ENCODE results near the gene ANKMY2.

Gene ANKMY2

GRCh38 chr7:16611711-16612110 lies 33.8 kb downstream of the ANKMY2 start:
- Histone ChIP-seq H3K36me3 (ENCODE audit: insufficient read depth, low read length) (no peaks in the 10 kb centered on the region), H3K9ac (ENCODE audit: low read length) (no peak overlapping the region), H3F3A (ENCODE audit: insufficient read depth, low read length) (no peaks in the 10 kb centered on the region), H3K4me1 (ENCODE audit: insufficient read depth, low read length, severe bottlenecking) (no peaks in the 10 kb centered on the region), H3K79me2 (ENCODE audit: insufficient read depth, low read length) (no peaks in the 10 kb centered on the region), H2AFZ (ENCODE audit: low read length) (no peak overlapping the region), H3K4me3 (ENCODE audit: low read depth, low read length, poor library complexity, severe bottlenecking) (no peak overlapping the region), H3K4me2 (ENCODE audit: low read length) (no peak overlapping the region), H3K27ac (ENCODE audit: low read depth, low read length, poor library complexity, severe bottlenecking) (no peak overlapping the region), H3K27me3 (ENCODE audit: insufficient read depth, low read length) (no peaks in the 10 kb centered on the region), H3K9me2 (ENCODE audit: low read depth, low read length) (no peaks in the 10 kb centered on the region), H3K9me3 (ENCODE audit: low read length) (no peaks in the 10 kb centered on the region), H4K20me1 (ENCODE audit: insufficient read depth, low read length) (no peaks in the 10 kb centered on the region)
- TF ChIP-seq CTCF (IDR thresholded peaks at IDR 0.05; ENCODE audit: low read length) = no peak
- TF ChIP-seq EZH2 (IDR thresholded peaks at IDR 0.05; ENCODE audit: borderline replicate concordance, low read length) = no peak

GRCh38 chr7:16609842-16610450 lies 35.6 kb downstream of the ANKMY2 start:
- Histone ChIP-seq H4K20me1 (ENCODE audit: insufficient read depth, low read length) (no peaks in the 10 kb centered on the region), H3K9me3 (ENCODE audit: low read length) (no peaks in the 10 kb centered on the region), H3K27ac (ENCODE audit: low read depth, low read length, poor library complexity, severe bottlenecking) (no peak overlapping the region), H3K79me2 (ENCODE audit: insufficient read depth, low read length) (no peaks in the 10 kb centered on the region), H3K9ac (ENCODE audit: low read length) (no peak overlapping the region), H3K4me3 (ENCODE audit: low read depth, low read length, poor library complexity, severe bottlenecking) (no peak overlapping the region), H3K36me3 (ENCODE audit: insufficient read depth, low read length) (no peaks in the 10 kb centered on the region), H3F3A (ENCODE audit: insufficient read depth, low read length) (no peaks in the 10 kb centered on the region), H2AFZ (ENCODE audit: low read length) (no peak overlapping the region), H3K9me2 (ENCODE audit: low read depth, low read length) (no peaks in the 10 kb centered on the region), H3K4me2 (ENCODE audit: low read length) (no peak overlapping the region), H3K4me1 (ENCODE audit: insufficient read depth, low read length, severe bottlenecking) (no peaks in the 10 kb centered on the region), H3K27me3 (ENCODE audit: insufficient read depth, low read length) (no peaks in the 10 kb centered on the region)
- no peak for TF ChIP-seq EZH2 (IDR thresholded peaks at IDR 0.05; ENCODE audit: borderline replicate concordance, low read length)
- no peak for TF ChIP-seq CTCF (IDR thresholded peaks at IDR 0.05; ENCODE audit: low read length)

GRCh38 chr7:16606704-16607103 lies 38.9 kb downstream of the ANKMY2 start:
- Histone ChIP-seq H3K27ac (ENCODE audit: low read depth, low read length, poor library complexity, severe bottlenecking) (no peak overlapping the region), H3K4me2 (ENCODE audit: low read length) (no peak overlapping the region), H3K27me3 (ENCODE audit: insufficient read depth, low read length) (no peaks in the 10 kb centered on the region), H3K4me1 (ENCODE audit: insufficient read depth, low read length, severe bottlenecking) (no peaks in the 10 kb centered on the region), H3K9ac (ENCODE audit: low read length) (no peak overlapping the region), H3K36me3 (ENCODE audit: insufficient read depth, low read length) (no peaks in the 10 kb centered on the region), H3K79me2 (ENCODE audit: insufficient read depth, low read length) (no peaks in the 10 kb centered on the region), H3K9me3 (ENCODE audit: low read length) (no peaks in the 10 kb centered on the region), H2AFZ (ENCODE audit: low read length) (no peak overlapping the region), H3K4me3 (ENCODE audit: low read depth, low read length, poor library complexity, severe bottlenecking) (no peak overlapping the region), H3K9me2 (ENCODE audit: low read depth, low read length) (no peaks in the 10 kb centered on the region), H4K20me1 (ENCODE audit: insufficient read depth, low read length) (no peaks in the 10 kb centered on the region), H3F3A (ENCODE audit: insufficient read depth, low read length) (no peaks in the 10 kb centered on the region)
- TF ChIP-seq EZH2 (IDR thresholded peaks at IDR 0.05; ENCODE audit: borderline replicate concordance, low read length) (no peak), CTCF (IDR thresholded peaks at IDR 0.05; ENCODE audit: low read length) (no peak)

Measured in OCI-LY1 (cell line).